KMS-11 (cell line): ENCODE measurements around the gene ATE1.

Experiments
- H2AFZ ChIP-seq: fragments of 200-600 bp; sonication (generic); 2 replicates; pipeline ENCODE4 v1.6.1; 2016; ENCODE audit warnings: antibody characterized with exemption, mixed run types, low read depth
- H3K27ac ChIP-seq: fragments of 200-600 bp; sonication (generic); 2 replicates; pipeline ENCODE4 v1.6.1; 2016; ENCODE audit warnings: mild to moderate bottlenecking, mixed run types
- H3K27me3 ChIP-seq: fragments of 200-600 bp; sonication (generic); 2 replicates; pipeline ENCODE4 v1.6.1; 2017; ENCODE audit warnings: mild to moderate bottlenecking, low read depth, mixed run types, moderate library complexity; ENCODE audit not compliant: insufficient read depth
- H3K36me3 ChIP-seq: fragments of 200-600 bp; sonication (generic); 2 replicates; pipeline ENCODE4 v1.6.1; 2017; ENCODE audit warnings: mild to moderate bottlenecking, mixed run types; ENCODE audit not compliant: insufficient read depth
- H3K4me1 ChIP-seq: fragments of 200-600 bp; sonication (generic); 2 replicates; pipeline ENCODE4 v1.6.1; 2016; ENCODE audit warnings: mild to moderate bottlenecking, low read depth, mixed run types; ENCODE audit not compliant: poor library complexity, severe bottlenecking
- H3K4me2 ChIP-seq: fragments of 200-600 bp; sonication (generic); 2 replicates; pipeline ENCODE4 v1.7.0; 2016; ENCODE audit warnings: mild to moderate bottlenecking, mixed run types
- H3K4me3 ChIP-seq: fragments of 200-600 bp; sonication (generic); IDR thresholded peaks from 2 replicates; pipeline ENCODE4 v1.6.1; 2017; ENCODE audit warnings: low read depth, low read length, mixed read lengths; ENCODE audit not compliant: insufficient read depth
- H3K79me2 ChIP-seq: fragments of 200-600 bp; sonication (generic); 2 replicates; pipeline ENCODE4 v1.6.1; 2016; ENCODE audit warnings: low read depth, mixed run types; ENCODE audit not compliant: insufficient read depth
- H3K9ac ChIP-seq: fragments of 200-600 bp; sonication (generic); 2 replicates; pipeline ENCODE4 v1.6.1; 2016; ENCODE audit warnings: mild to moderate bottlenecking, mixed run types
- H4K20me1 ChIP-seq: fragments of 200-600 bp; sonication (generic); 2 replicates; pipeline ENCODE4 v1.6.1; 2016; ENCODE audit warnings: mild to moderate bottlenecking, mixed run types; ENCODE audit not compliant: insufficient read depth
- TF ChIP-seq, protein P1 (sequence below): fragments of 200-600 bp; sonication (generic); conservative IDR thresholded peaks from 2 replicates; pipeline ENCODE4 v1.6.1; 2017; ENCODE audit warnings: low read depth, mild to moderate bottlenecking, antibody characterized with exemption, low read length, moderate library complexity, mixed read lengths

Gene ATE1

DNA sequence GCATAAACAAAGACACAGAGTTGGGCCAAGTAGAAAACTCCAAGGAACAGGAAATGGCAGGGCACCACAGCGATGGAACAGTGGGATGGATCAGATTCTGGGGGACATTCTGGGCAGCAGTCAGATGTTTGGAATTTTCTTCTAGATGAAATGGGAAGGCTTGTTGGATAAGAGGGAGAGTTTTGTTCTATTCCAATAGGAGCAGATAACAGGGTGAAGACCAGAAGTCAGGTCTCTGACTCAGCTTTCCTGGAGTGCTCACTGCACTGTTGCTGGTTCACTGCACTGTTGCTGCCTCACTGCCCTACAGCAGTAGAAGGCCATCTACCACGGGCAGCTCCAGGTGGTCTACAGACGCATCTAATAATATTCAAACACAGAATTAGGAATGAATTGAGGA is 135.6 kb downstream of the ATE1 start:
- no peak overlapping the region for H3K9ac ChIP-seq
- H3K79me2 ChIP-seq, result no peaks in the 10 kb centered on the region
- no peaks in the 10 kb centered on the region for H3K36me3 ChIP-seq
- no peak overlapping the region for H3K4me2 ChIP-seq
- TF ChIP-seq, protein P1, sequence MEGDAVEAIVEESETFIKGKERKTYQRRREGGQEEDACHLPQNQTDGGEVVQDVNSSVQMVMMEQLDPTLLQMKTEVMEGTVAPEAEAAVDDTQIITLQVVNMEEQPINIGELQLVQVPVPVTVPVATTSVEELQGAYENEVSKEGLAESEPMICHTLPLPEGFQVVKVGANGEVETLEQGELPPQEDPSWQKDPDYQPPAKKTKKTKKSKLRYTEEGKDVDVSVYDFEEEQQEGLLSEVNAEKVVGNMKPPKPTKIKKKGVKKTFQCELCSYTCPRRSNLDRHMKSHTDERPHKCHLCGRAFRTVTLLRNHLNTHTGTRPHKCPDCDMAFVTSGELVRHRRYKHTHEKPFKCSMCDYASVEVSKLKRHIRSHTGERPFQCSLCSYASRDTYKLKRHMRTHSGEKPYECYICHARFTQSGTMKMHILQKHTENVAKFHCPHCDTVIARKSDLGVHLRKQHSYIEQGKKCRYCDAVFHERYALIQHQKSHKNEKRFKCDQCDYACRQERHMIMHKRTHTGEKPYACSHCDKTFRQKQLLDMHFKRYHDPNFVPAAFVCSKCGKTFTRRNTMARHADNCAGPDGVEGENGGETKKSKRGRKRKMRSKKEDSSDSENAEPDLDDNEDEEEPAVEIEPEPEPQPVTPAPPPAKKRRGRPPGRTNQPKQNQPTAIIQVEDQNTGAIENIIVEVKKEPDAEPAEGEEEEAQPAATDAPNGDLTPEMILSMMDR, result no peak
- H4K20me1 ChIP-seq, result no peaks in the 10 kb centered on the region
- no peaks in the 10 kb centered on the region for H3K27me3 ChIP-seq
- no peaks in the 10 kb centered on the region for H3K4me1 ChIP-seq
- no peak overlapping the region for H2AFZ ChIP-seq
- no peak overlapping the region for H3K4me3 ChIP-seq
- no peak overlapping the region for H3K27ac ChIP-seq

DNA sequence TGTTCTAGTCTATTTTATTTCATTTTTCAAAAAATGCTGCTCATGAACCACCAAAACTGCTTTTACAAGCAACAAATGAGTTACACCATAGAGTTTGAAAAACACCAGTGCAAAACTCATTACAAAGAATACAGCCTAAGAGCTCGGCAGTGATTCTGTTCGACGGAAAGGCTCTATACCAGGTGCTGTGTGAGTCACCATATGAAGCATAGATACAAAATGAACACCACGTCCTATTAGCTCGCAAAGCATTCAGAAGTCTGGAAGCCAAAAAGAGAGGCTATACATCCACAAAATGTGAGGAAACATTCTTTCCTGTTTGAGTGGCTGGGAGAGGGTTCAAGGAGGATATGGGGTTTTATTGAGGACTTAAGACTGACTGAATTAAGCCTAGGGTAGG is 136.1 kb downstream of the ATE1 start:
- Histone ChIP-seq H3K27me3 (no peaks in the 10 kb centered on the region), H3K4me1 (no peaks in the 10 kb centered on the region), H2AFZ (no peak overlapping the region), H3K4me2 (no peak overlapping the region), H3K9ac (no peak overlapping the region), H3K79me2 (no peaks in the 10 kb centered on the region), H3K4me3 (no peak overlapping the region), H3K27ac (no peak overlapping the region), H4K20me1 (no peaks in the 10 kb centered on the region), H3K36me3 (no peaks in the 10 kb centered on the region)
- TF ChIP-seq, protein P1, result no peak

DNA sequence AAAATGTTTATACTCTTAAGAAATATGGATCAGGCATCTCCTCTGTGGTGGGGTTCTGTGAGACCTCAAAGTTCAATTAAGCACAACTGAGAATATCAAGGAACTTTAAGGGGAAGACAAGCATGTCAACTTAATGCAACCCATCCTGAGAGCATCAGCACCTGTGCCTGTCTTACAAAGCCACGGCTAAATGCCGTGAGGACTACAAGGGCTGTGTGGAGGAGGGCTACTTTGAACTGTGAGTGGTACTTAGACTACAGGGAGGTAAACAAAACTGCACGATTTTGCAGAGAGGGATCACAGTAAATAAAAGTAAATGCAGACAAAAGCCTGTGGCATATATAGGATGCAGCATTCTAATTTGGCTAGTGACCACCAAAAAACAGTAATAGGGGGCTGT is 139.1 kb downstream of the ATE1 start:
- Histone ChIP-seq H3K4me1 (no peaks in the 10 kb centered on the region), H4K20me1 (no peaks in the 10 kb centered on the region), H3K4me3 (no peak overlapping the region), H3K27me3 (no peaks in the 10 kb centered on the region), H2AFZ (no peak overlapping the region), H3K9ac (no peak overlapping the region), H3K36me3 (no peaks in the 10 kb centered on the region), H3K4me2 (no peak overlapping the region), H3K27ac (no peak overlapping the region), H3K79me2 (no peaks in the 10 kb centered on the region)
- TF ChIP-seq, protein P1, result no peak

DNA sequence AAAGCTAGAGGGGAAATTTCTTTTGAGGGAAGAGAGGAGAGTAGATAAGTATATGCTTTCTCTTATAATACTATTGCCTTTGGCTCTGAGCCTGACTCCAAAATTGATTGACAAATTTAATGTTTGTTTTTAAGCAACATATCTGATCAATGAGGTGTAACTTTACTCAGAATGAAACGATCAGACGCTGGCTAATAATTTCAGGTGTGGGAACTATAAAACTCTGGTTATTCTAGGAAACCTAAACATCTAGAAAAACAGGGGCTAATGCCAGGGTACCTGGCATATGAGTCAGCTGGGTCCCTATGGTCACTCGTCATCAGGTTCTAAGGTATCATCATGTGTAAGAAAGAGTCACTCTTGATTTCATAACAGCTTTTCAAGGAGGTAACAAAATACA is 139.7 kb downstream of the ATE1 start:
- Histone ChIP-seq H3K4me3 (no peak overlapping the region), H3K79me2 (no peaks in the 10 kb centered on the region), H3K4me2 (no peak overlapping the region), H3K27ac (no peak overlapping the region), H3K4me1 (no peaks in the 10 kb centered on the region), H2AFZ (no peak overlapping the region), H3K9ac (no peak overlapping the region), H3K36me3 (no peaks in the 10 kb centered on the region), H4K20me1 (no peaks in the 10 kb centered on the region), H3K27me3 (no peaks in the 10 kb centered on the region)
- TF ChIP-seq, protein P1, result no peak

DNA sequence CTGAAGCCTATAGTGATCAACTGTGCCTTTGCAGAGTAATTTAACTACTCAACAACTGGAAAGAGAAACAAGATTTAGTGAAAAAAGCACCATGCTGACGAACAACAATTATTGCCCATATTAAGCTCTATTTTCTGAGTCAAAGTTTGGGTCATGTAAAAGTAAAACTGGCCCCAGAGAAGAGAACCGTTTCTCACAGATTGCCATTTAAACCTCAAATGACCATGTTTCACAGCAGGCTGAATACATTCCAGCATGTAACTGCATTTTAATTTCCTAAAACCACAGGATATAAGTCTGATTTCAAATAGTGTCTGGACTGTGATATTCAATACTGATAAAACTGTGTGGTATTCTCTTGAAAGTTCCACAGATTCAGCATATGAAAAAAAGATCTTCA is 140.7 kb downstream of the ATE1 start:
- Histone ChIP-seq H3K27me3 (no peaks in the 10 kb centered on the region), H2AFZ (no peak overlapping the region), H3K79me2 (no peaks in the 10 kb centered on the region), H3K36me3 (no peaks in the 10 kb centered on the region), H3K27ac (no peak overlapping the region), H3K4me2 (no peak overlapping the region), H4K20me1 (no peaks in the 10 kb centered on the region), H3K4me1 (no peaks in the 10 kb centered on the region), H3K4me3 (no peak overlapping the region), H3K9ac (no peak overlapping the region)
- TF ChIP-seq, protein P1, result no peak
